Neural progenitor cell (in vitro differentiated cells): ENCODE results near the gene ZNF622. TPM values are rescaled to one million over a fixed set of nuclear protein-coding genes. Genes with fewer than 3 reads are reported as not detected.

Experiments used
- DNase-seq: peaks from one replicate; pipeline ENCODE4 v3.0.0-alpha.2; 2016; ENCODE audit warnings: low spot score
- H2AFZ ChIP-seq: fragments of 200-600 bp; sonication (generic); replicated peaks from 2 replicates; pipeline ENCODE4 v1.6.1; 2016; ENCODE audit warnings: antibody characterized with exemption
- H3F3A ChIP-seq: fragments of 200-600 bp; sonication (generic); 2 replicates; pipeline ENCODE4 v1.6.1; 2016; ENCODE audit warnings: antibody characterized with exemption, low read depth
- H3K27ac ChIP-seq: fragments of 200-600 bp; sonication (generic); 2 replicates; pipeline ENCODE4 v1.5.1; 2016; ENCODE audit warnings: mild to moderate bottlenecking
- H3K27me3 ChIP-seq: fragments of 200-600 bp; sonication (generic); 2 replicates; pipeline ENCODE4 v1.6.1; 2016; ENCODE audit warnings: mild to moderate bottlenecking, moderate library complexity
- H3K36me3 ChIP-seq: fragments of 200-600 bp; sonication (generic); 2 replicates; pipeline ENCODE4 v1.5.1; 2016
- H3K4me1 ChIP-seq: fragments of 200-600 bp; sonication (generic); 2 replicates; pipeline ENCODE4 v1.6.1; 2016; ENCODE audit warnings: mixed run types
- H3K4me2 ChIP-seq: fragments of 200-600 bp; sonication (generic); 2 replicates; pipeline ENCODE4 v1.6.1; 2016
- H3K4me3 ChIP-seq: fragments of 200-600 bp; sonication (generic); 2 replicates; pipeline ENCODE4 v1.5.1; 2016
- H3K79me2 ChIP-seq: fragments of 200-600 bp; sonication (generic); 2 replicates; pipeline ENCODE4 v1.6.1; 2016; ENCODE audit warnings: low read depth
- H3K9ac ChIP-seq: fragments of 200-600 bp; sonication (generic); 2 replicates; pipeline ENCODE4 v1.6.1; 2016
- H3K9me3 ChIP-seq: fragments of 200-600 bp; sonication (generic); 2 replicates; pipeline ENCODE4 v1.5.1; 2016; ENCODE audit warnings: low read depth
- H4K20me1 ChIP-seq: fragments of 200-600 bp; sonication (generic); 2 replicates; pipeline ENCODE4 v1.6.1; 2016; ENCODE audit warnings: low read depth
- H3K27ac Mint-ChIP-seq: 3 replicates; pipeline ENCODE4 v1.8.0; 2021; ENCODE audit warnings: mixed read lengths
- H3K27me3 Mint-ChIP-seq: 2 replicates; pipeline ENCODE4 v1.8.0; 2022; ENCODE audit warnings: low read depth, mild to moderate bottlenecking, inconsistent platforms, moderate library complexity, mixed read lengths; ENCODE audit not compliant: insufficient read depth
- H3K36me3 Mint-ChIP-seq: 3 replicates; pipeline ENCODE4 v1.8.0; 2021; ENCODE audit warnings: mixed read lengths
- H3K4me1 Mint-ChIP-seq: 3 replicates; pipeline ENCODE4 v1.8.0; 2021; ENCODE audit warnings: mixed read lengths
- H3K4me3 Mint-ChIP-seq: 3 replicates; pipeline ENCODE4 v1.8.0; 2021; ENCODE audit warnings: mild to moderate bottlenecking, moderate library complexity, mixed read lengths
- H3K9me3 Mint-ChIP-seq: 3 replicates; pipeline ENCODE4 v1.8.0; 2020; ENCODE audit warnings: mixed read lengths
- CTCF ChIP-seq: fragments of 200-600 bp; sonication (generic); IDR thresholded peaks from 2 replicates; pipeline ENCODE4 v1.5.1; 2017; ENCODE audit warnings: antibody characterized with exemption, mild to moderate bottlenecking
- EZH2 ChIP-seq: fragments of 200-600 bp; sonication (generic); IDR thresholded peaks from 2 replicates; pipeline ENCODE4 v1.6.1; 2017; ENCODE audit warnings: antibody characterized with exemption, mild to moderate bottlenecking, moderate library complexity
- EZH2phosphoT487 ChIP-seq: fragments of 200-600 bp; sonication (generic); IDR thresholded peaks from 2 replicates; pipeline ENCODE4 v1.6.1; 2017; ENCODE audit warnings: antibody characterized with exemption
- total RNA-seq: library from RNA; depleted of rRNA; stranded (reverse); fragments of >200 nt; gene quantifications from 2 replicates; pipeline ENCODE4 v1.2.3, GENCODE V29; 2015; ENCODE audit warnings: low replicate concordance

Gene ZNF622
- total RNA-seq, 1 donor from 2014 or later, result 14.6 TPM

GRCh38 chr5:16507716-16508115, 42.1 kb upstream of the ZNF622 start:
- Mint-ChIP-seq H3K27me3 (peaks cover 4% of the 10 kb centered on the region), H3K36me3 (no peaks in the 10 kb centered on the region), H3K9me3 (no peaks in the 10 kb centered on the region), H3K4me1 (peaks cover 7% of the 10 kb centered on the region), H3K4me3 (no peak overlapping the region), H3K27ac (no peak overlapping the region)
- DNase-seq, result no peak
- no peaks in the 10 kb centered on the region for H3K27me3 ChIP-seq
- TF ChIP-seq EZH2, result no peak
- TF ChIP-seq EZH2phosphoT487, result no peak
- TF ChIP-seq CTCF, result no peak
- H3K4me2 ChIP-seq, result no peak overlapping the region
- H3K27ac ChIP-seq, result no peak overlapping the region
- no peaks in the 10 kb centered on the region for H3F3A ChIP-seq
- H3K79me2 ChIP-seq, result no peaks in the 10 kb centered on the region
- H4K20me1 ChIP-seq, result no peaks in the 10 kb centered on the region
- H3K4me1 ChIP-seq, result peaks cover 4% of the 10 kb centered on the region
- no peak overlapping the region for H2AFZ ChIP-seq
- H3K9me3 ChIP-seq, result no peaks in the 10 kb centered on the region
- H3K9ac ChIP-seq, result no peak overlapping the region
- no peak overlapping the region for H3K4me3 ChIP-seq
- H3K36me3 ChIP-seq, result no peaks in the 10 kb centered on the region

DNA sequence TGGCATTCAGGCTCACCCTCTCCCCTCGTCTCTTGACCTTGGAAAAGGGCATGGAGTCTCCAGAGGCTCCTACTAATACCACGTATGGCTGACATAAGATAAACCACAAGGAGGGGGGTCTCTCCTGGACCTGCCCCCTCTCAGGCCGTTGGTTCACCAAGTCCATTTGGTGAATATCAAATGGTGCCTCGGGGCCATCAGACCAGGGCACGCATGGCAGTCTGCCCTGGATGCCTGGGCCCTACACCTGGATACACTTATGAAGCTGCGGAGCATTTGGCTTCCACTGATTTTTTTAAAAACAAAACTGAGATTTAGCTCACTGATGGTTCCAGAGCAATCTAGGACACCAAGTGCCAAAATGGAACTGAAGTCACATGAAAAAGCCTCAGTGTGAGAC, 40.3 kb upstream of the ZNF622 start:
- no peak overlapping the region for H3K4me3 Mint-ChIP-seq
- H3K9me3 Mint-ChIP-seq, result peaks cover 2% of the 10 kb centered on the region
- Histone ChIP-seq H2AFZ (no peak overlapping the region), H3K27ac (no peak overlapping the region), H3K4me1 (peaks cover 4% of the 10 kb centered on the region), H3K79me2 (no peaks in the 10 kb centered on the region), H3K4me3 (no peak overlapping the region), H3K4me2 (no peak overlapping the region), H3K36me3 (no peaks in the 10 kb centered on the region), H3K27me3 (no peaks in the 10 kb centered on the region), H4K20me1 (no peaks in the 10 kb centered on the region), H3F3A (no peaks in the 10 kb centered on the region), H3K9ac (no peak overlapping the region), H3K9me3 (no peaks in the 10 kb centered on the region)
- no peak for DNase-seq
- no peak overlapping the region for H3K27ac Mint-ChIP-seq
- TF ChIP-seq EZH2phosphoT487, result no peak
- TF ChIP-seq EZH2, result no peak
- TF ChIP-seq CTCF, result no peak
- no peaks in the 10 kb centered on the region for H3K36me3 Mint-ChIP-seq
- H3K4me1 Mint-ChIP-seq, result peaks cover 13% of the 10 kb centered on the region
- H3K27me3 Mint-ChIP-seq, result peaks cover 7% of the 10 kb centered on the region

DNA sequence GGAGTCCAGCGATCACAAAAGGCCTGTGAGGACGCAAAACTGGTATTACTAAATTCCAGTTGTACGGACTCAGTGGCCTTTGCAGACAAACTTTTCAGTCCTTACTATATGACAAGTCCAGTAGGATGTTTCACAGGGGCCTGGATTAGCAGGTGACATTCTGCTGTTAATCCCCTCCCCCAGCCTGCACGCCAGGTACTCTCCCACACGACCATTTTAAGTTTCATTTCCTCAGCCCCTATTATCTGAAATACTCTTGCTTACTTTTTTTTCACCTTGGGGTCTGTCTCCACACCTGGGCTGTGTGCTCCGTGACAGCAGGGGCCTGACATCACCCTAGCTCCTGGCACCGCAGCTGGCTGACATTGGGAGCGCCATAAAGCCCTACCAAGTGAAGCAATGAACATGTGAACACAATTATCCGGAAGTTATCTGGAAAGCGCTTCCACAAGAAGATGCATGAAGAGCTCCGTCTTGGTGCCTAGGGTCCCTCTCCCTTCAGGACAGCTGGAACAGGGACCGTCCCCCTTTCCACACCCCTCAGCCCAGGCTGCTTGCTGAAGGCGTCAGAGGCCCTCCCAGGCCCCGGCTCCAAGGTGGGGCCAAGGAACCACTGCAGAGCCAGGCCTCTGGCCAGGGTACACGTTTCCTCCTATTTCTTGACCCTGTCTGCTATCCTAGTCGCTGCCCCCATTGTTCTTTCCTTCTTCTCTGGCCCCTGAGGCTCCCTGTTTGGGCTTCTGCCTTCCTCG, 39.7 kb upstream of the ZNF622 start:
- Histone ChIP-seq H2AFZ (no peak overlapping the region), H3K9ac (no peak overlapping the region), H3K9me3 (no peaks in the 10 kb centered on the region), H3K27ac (no peak overlapping the region), H3K27me3 (no peaks in the 10 kb centered on the region), H3K4me1 (peaks cover 4% of the 10 kb centered on the region), H3K79me2 (no peaks in the 10 kb centered on the region), H3K36me3 (no peaks in the 10 kb centered on the region), H4K20me1 (no peaks in the 10 kb centered on the region), H3F3A (no peaks in the 10 kb centered on the region), H3K4me2 (no peak overlapping the region), H3K4me3 (no peak overlapping the region)
- DNase-seq, result no peak
- peaks cover 7% of the 10 kb centered on the region for H3K27me3 Mint-ChIP-seq
- TF ChIP-seq CTCF (no peak), EZH2 (no peak), EZH2phosphoT487 (no peak)
- peaks cover 2% of the 10 kb centered on the region for H3K9me3 Mint-ChIP-seq
- H3K4me3 Mint-ChIP-seq, result no peak overlapping the region
- H3K27ac Mint-ChIP-seq, result no peak overlapping the region
- no peaks in the 10 kb centered on the region for H3K36me3 Mint-ChIP-seq
- peaks cover 13% of the 10 kb centered on the region for H3K4me1 Mint-ChIP-seq
